Esophagus squamous epithelium (tissue), 5 donors: ENCODE data around the gene TRAF3. TPM values are rescaled to one million over a fixed set of nuclear protein-coding genes. Genes with fewer than 3 reads are reported as not detected.
A peak's percentile ranks its signal among the peaks of the same experiment; 100 is the strongest.

Source experiments
- DNase-seq: peaks from one replicate; lab custom pipeline; 2025; lab: John Stamatoyannopoulos, UW
- H3K27ac ChIP-seq, 4 donors: fragments of 200-600 bp; sonication (generic); one replicate each; pipeline ENCODE4 v1.5.1; 2016 to 2019; ENCODE audit warnings: mild to moderate bottlenecking in 1 of 4
- H3K27me3 ChIP-seq, 4 donors: fragments of 200-600 bp; sonication (generic); 1 replicate in 3 of 4; 2 replicates in 1 of 4; pipeline versions ENCODE4 v1.5.1 to v1.6.0; 2017 to 2021; ENCODE audit warnings: antibody characterized with exemption in 1 of 4
- H3K36me3 ChIP-seq, 3 donors: fragments of 200-600 bp; sonication (generic); one replicate each; pipeline ENCODE4 v1.5.1; 2016 to 2019
- H3K4me1 ChIP-seq, 3 donors: fragments of 200-600 bp; sonication (generic); one replicate each; pipeline ENCODE4 v1.5.1; 2017 to 2019
- H3K4me3 ChIP-seq, 4 donors: fragments of 200-600 bp; sonication (generic); 1 replicate in 3 of 4; 2 replicates in 1 of 4; pipeline ENCODE4 v1.5.1; 2016 to 2019; ENCODE audit warnings: mild to moderate bottlenecking in 2 of 4, moderate library complexity in 1 of 4
- H3K9me3 ChIP-seq, 3 donors: fragments of 200-600 bp; sonication (generic); one replicate each; pipeline ENCODE4 v1.5.1; 2016 to 2019
- CTCF ChIP-seq, 6 experiments: fragments of 450-650 bp in 4 of 6; fragments of 200-600 bp in 2 of 6; sonication (generic) in 2 of 6; IDR thresholded peaks; one replicate each; pipeline ENCODE4 v1.5.1; 2016 to 2019; ENCODE audit warnings: antibody characterized with exemption in 6 of 6, mild to moderate bottlenecking in 4 of 6, moderate library complexity in 4 of 6
- POLR2A ChIP-seq, 4 donors: fragments of 450-650 bp; IDR thresholded peaks; one replicate each; pipeline ENCODE4 v1.6.1; 2017; ENCODE audit warnings: antibody characterized with exemption in 4 of 4, mild to moderate bottlenecking in 4 of 4, moderate library complexity in 3 of 4
- WGBS, 2 donors: methylation state at CpG; one replicate each; pipeline ENCODE4 v1.1.5; 2018; 5-methylcytosine and 5-hydroxymethylcytosine counted together
- intact Hi-C: fragments of 100-400 bp; cut with DNase I; formaldehyde crosslinking; loops from one replicate; pipeline ENCODE4 v1.15.0; 2022
- total RNA-seq, 4 donors: library from RNA; depleted of rRNA; stranded (reverse); fragments of >200 nt; gene quantifications; one replicate each; pipeline ENCODE4 v1.1.0, GENCODE V29; 2016
- donor health status: DM: yes; HTN: yes; CAD: no.

Gene TRAF3
- total RNA-seq, 4 donors from 2014 or later = 11.2 to 19.3 (median 13.2) TPM

- intact Hi-C loops = no loop called here
- no peaks in the 10 kb centered on the region for H3K27me3 ChIP-seq
- TF ChIP-seq CTCF (IDR thresholded peaks at IDR 0.05) (peak in 1 of 6 experiments; percentile 4), POLR2A (IDR thresholded peaks at IDR 0.05) (no peak)
- WGBS, 2 donors = 35 to 43% methylated on average over 6 to 7 of the region's 8 CpGs
- no peaks in the 10 kb centered on the region for H3K9me3 ChIP-seq
- H3K36me3 ChIP-seq = no peaks in the 10 kb centered on the region
- peaks cover 6 to 58% (median 14%) of the 10 kb centered on the region in 3 donors for H3K4me1 ChIP-seq
- no peak overlapping the region for H3K4me3 ChIP-seq
- H3K27ac ChIP-seq = peak overlapping the region; percentile 58 to 70 (median 64)
- no peak for DNase-seq
Observed at GRCh38 chr14:102824832-102825231, 47.6 kb downstream of the TRAF3 start.

GRCh38 chr14:102825307-102826095, 48.3 kb downstream of the TRAF3 start:
- no peak for DNase-seq
- Histone ChIP-seq H3K4me1 (peaks cover 6 to 53% (median 11%) of the 10 kb centered on the region in 3 donors), H3K9me3 (no peaks in the 10 kb centered on the region), H3K36me3 (peaks cover 0 to 1% (median 0%) of the 10 kb centered on the region in 3 donors), H3K27ac (peak overlapping the region; percentile 58 to 70 (median 64)), H3K27me3 (no peaks in the 10 kb centered on the region), H3K4me3 (no peak overlapping the region)
- WGBS, 2 donors = 72 to 80% methylated on average over 12 to 13 of the region's 22 CpGs
- intact Hi-C loops = no loop called here
- TF ChIP-seq POLR2A (IDR thresholded peaks at IDR 0.05) (no peak), CTCF (IDR thresholded peaks at IDR 0.05) (no peak)

GRCh38 chr14:102826161-102826560, 48.9 kb downstream of the TRAF3 start:
- no peak for DNase-seq
- intact Hi-C loops = no loop called here
- no peak overlapping the region for H3K4me3 ChIP-seq
- peaks cover 6 to 47% (median 11%) of the 10 kb centered on the region in 3 donors for H3K4me1 ChIP-seq
- no peak overlapping the region for H3K27ac ChIP-seq
- TF ChIP-seq CTCF (IDR thresholded peaks at IDR 0.05) = no peak
- TF ChIP-seq POLR2A (IDR thresholded peaks at IDR 0.05) = no peak
- no peaks in the 10 kb centered on the region for H3K9me3 ChIP-seq
- no peaks in the 10 kb centered on the region for H3K27me3 ChIP-seq
- 88 to 95% methylated on average over 4 to 6 of the region's 11 CpGs for WGBS, 2 donors
- peaks cover 0 to 8% (median 0%) of the 10 kb centered on the region in 3 donors for H3K36me3 ChIP-seq

- no peak for DNase-seq
- Histone ChIP-seq H3K4me1 (peaks cover 6 to 39% (median 11%) of the 10 kb centered on the region in 3 donors), H3K27me3 (no peaks in the 10 kb centered on the region), H3K36me3 (peaks cover 0 to 14% (median 0%) of the 10 kb centered on the region in 3 donors), H3K9me3 (no peaks in the 10 kb centered on the region), H3K4me3 (no peak overlapping the region), H3K27ac (no peak overlapping the region)
- intact Hi-C loops = no loop called here
- TF ChIP-seq POLR2A (IDR thresholded peaks at IDR 0.05) (no peak), CTCF (IDR thresholded peaks at IDR 0.05) (no peak)
- WGBS, 2 donors = 84 to 88% methylated on average over 13 to 15 of the region's 25 CpGs
Observed at GRCh38 chr14:102826751-102827675, 49.8 kb downstream of the TRAF3 start.
